Measurements from ENCODE around the gene GAST.

GAST gene

GRCh38 chr17:41750862-41751261 is 38.7 kb downstream of the GAST start:
- DNase-seq, result no peak

GRCh38 chr17:41751288-41751687 is 39.2 kb downstream of the GAST start:
- no peak for DNase-seq

- no peak for DNase-seq
These were observed 41.9 kb downstream of the GAST start for GRCh38 chr17:41754066-41754465.

- no peak for DNase-seq
These were observed 46.5 kb downstream of the GAST start for GRCh38 chr17:41758601-41759000.

- DNase-seq, result no peak
These were observed 48.7 kb downstream of the GAST start for GRCh38 chr17:41760878-41761277.

- no peak for DNase-seq
These were observed 50.3 kb downstream of the GAST start for GRCh38 chr17:41762391-41762790.

GRCh38 chr17:41762841-41763240 is 50.7 kb downstream of the GAST start:
- no peak for DNase-seq

GRCh38 chr17:41763327-41763726 is 51.2 kb downstream of the GAST start:
- no peak for DNase-seq
